ENCODE data around the gene RUNX1.

DNA sequence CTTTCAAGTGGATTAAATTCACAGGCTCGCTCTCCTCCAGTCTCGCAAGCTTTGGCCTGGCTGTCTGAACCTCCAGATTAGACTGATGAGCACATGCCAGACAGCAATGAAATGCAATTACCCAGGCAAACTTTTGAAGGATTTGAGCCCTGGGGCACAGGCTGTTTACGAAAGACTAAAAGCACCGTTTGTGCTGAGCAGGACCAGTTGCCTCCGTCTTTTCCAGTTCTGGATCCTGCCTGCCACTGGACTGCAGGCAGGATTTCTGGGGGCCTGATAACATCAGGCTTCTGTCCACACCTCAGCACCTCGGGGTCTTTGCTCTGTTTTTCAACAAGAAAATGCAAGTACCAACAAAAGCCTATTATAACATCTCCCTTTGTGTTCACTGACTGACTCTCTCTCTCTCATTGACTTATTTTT lies 234.6 kb downstream of the RUNX1 start:
- TF ChIP-seq NFIC (IDR thresholded peaks at IDR 0.05; ENCODE audit: borderline replicate concordance) (no peak), CTCF (IDR thresholded peaks at IDR 0.05) (no peak), SIN3A (IDR thresholded peaks at IDR 0.05; ENCODE audit: borderline replicate concordance, low read depth, low read length) (no peak), TEAD4 (IDR thresholded peaks at IDR 0.05; ENCODE audit: borderline replicate concordance, insufficient read depth) (no peak), FOSL2 (IDR thresholded peaks at IDR 0.05; ENCODE audit: borderline replicate concordance, low read depth) (no peak), MXI1 (IDR thresholded peaks at IDR 0.05; ENCODE audit: low read depth, low read length) (peak; percentile 46; the same call in 1 of the 2 replicates), EP300 (IDR thresholded peaks at IDR 0.05; ENCODE audit: borderline replicate concordance in 1 of 2, low read depth in 1 of 2, low read length in 1 of 2) (peak in 1 of 2 experiments; percentile 94; a peak in 2 of 4 replicates), MAX (IDR thresholded peaks at IDR 0.05; ENCODE audit: low read depth) (no peak), USF1 (IDR thresholded peaks at IDR 0.05; ENCODE audit: borderline replicate concordance, low read depth) (no peak), EZH2phosphoT487 (IDR thresholded peaks at IDR 0.05; ENCODE audit: borderline replicate concordance, low read depth) (no peak)
